Stimulated activated CD4-positive, alpha-beta T cell treated with anti-CD3 and anti-CD28 coated beads, TNF-alpha, amount 100 ng/mL, for 48 hours (primary cell): ENCODE measurements around the gene SMPDL3B.

Experiments
- DNase-seq, 3 donors: peaks; one replicate each; pipeline ENCODE4 v3.0.0-alpha.2; 2020; ENCODE audit warnings: low read depth in 3 of 3

The SMPDL3B gene

GRCh38 chr1:27934818-27935549 is at the start of gene SMPDL3B:
Gene SMPDL3B, plus strand, starts transcription at chr1:27935000. Its CDS starts 184 bp downstream, at chr1:27935184.
- no peak for DNase-seq

- no peak for DNase-seq
Measured at GRCh38 chr1:27885114-27885528, 49.7 kb upstream of the SMPDL3B start.

GRCh38 chr1:27885621-27886352 is 49.0 kb upstream of the SMPDL3B start:
- DNase-seq = no peak

GRCh38 chr1:27886353-27886679 is 48.5 kb upstream of the SMPDL3B start:
- DNase-seq = no peak

- no peak for DNase-seq
Measured at GRCh38 chr1:27886744-27887143, 48.1 kb upstream of the SMPDL3B start.

- DNase-seq = no peak
Measured at GRCh38 chr1:27887215-27888021, 47.4 kb upstream of the SMPDL3B start.

- DNase-seq = no peak
Measured at GRCh38 chr1:27889506-27889905, 45.3 kb upstream of the SMPDL3B start.

- DNase-seq = no peak
Measured at GRCh38 chr1:27891196-27891889, 43.5 kb upstream of the SMPDL3B start.

- no peak for DNase-seq
Measured at GRCh38 chr1:27894521-27894920, 40.3 kb upstream of the SMPDL3B start.

GRCh38 chr1:27906759-27907158 is 28.0 kb upstream of the SMPDL3B start:
- DNase-seq = no peak

- peak in 2 of 3 donors; percentile 10 to 18 for DNase-seq
Measured at GRCh38 chr1:27912429-27912828, 22.4 kb upstream of the SMPDL3B start.

GRCh38 chr1:27915082-27915575 is 19.7 kb upstream of the SMPDL3B start:
- DNase-seq = no peak

- DNase-seq = no peak
Measured at GRCh38 chr1:27922272-27922671, 12.5 kb upstream of the SMPDL3B start.

GRCh38 chr1:27928216-27928954 is 6.4 kb upstream of the SMPDL3B start:
- no peak for DNase-seq

GRCh38 chr1:27931184-27931583 is 3.6 kb upstream of the SMPDL3B start:
- no peak for DNase-seq

GRCh38 chr1:27931759-27932158 is 3.0 kb upstream of the SMPDL3B start:
- no peak for DNase-seq

- DNase-seq = no peak
Measured at GRCh38 chr1:27935721-27936120, 921 bp downstream of the SMPDL3B start.

GRCh38 chr1:27936370-27936769 is 1.6 kb downstream of the SMPDL3B start:
- DNase-seq = no peak

GRCh38 chr1:27937524-27937836 is 2.7 kb downstream of the SMPDL3B start:
- no peak for DNase-seq

GRCh38 chr1:27938488-27938887 is 3.7 kb downstream of the SMPDL3B start:
- DNase-seq = no peak

GRCh38 chr1:27940297-27940696 is 5.5 kb downstream of the SMPDL3B start:
- DNase-seq = peak; percentile 46 to 69 (median 52)
